Measurements from ENCODE around the gene CD93. TPM values are rescaled to one million over a fixed set of nuclear protein-coding genes. Genes with fewer than 3 reads are reported as not detected.

CD93 gene
- total RNA-seq, 1 experiment from 2014 or later: not detected

- no peak for DNase-seq (ENCODE audit: low spot score)
Observed at GRCh38 chr20:23099791-23100719, 13.9 kb upstream of the CD93 start.

DNA sequence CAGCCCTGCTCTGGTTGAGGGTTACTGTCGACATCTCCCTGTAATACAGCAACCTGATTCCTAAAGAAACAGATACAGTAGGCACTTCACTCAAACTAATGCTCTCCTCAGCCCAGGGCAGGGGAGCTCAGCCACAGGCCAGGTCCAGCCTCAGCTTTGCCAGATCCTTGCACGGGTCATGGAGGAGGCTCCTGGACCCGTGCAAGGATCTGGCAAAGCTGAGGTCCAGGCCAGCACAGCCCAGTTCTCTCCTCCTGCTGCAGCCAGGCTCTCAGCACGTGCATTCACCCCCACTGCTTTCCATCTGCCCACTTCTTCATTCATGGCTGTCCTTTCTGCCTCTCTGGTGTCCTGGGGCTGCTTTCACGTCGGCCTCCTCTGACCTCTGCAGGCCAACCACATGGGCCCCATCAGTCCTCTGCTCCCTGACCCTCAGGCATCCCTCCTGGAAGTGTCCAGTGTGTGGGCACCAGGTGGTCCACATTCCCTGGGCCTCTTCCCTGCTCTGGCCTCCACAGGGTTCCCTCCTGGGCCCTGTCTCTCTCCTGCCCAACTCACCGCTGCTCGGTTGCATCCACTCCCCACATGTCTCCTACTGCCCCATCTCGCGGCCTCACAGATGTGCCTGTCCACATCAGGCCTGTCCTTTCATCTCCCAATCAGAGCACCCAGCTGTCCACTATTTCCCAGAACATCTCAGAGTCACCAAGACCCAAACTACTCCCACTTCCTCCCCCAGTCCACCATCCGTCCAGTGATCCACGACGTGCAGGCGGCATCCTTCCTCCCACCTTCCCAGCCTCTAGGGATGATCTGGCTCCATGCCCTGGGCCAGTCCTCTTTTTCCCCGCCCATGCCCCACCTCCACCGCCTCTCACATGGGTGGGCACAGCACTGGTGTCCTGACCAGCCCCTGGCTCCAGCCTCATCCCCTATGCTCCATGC lies 11.8 kb upstream of the CD93 start:
- no peak for DNase-seq (ENCODE audit: low spot score)

DNA sequence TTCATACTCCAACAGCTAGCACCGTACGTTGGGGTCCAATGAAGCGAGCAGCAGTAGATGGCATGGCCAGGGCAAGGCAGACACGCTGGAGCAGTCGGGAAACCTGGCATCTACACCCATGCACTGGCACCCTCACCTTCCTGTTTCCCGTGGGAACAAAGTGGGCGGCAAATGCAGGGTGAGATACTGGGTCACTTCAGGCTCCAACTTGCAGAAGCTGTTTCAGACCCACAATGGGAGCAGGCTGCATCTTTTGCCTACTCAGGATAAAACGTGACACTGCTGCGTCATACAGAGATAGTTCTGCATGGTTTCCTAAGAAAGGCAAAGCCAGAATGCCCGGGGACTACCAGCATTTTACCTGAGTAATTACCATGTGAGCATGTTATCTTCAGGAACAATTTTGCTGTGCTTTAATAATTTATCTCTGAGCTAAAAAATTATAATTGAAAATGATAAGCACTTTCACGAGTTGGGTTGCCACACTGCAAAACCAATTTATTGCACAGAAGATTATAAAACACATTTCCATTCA lies 10.9 kb upstream of the CD93 start:
- no peak for DNase-seq (ENCODE audit: low spot score)

DNA sequence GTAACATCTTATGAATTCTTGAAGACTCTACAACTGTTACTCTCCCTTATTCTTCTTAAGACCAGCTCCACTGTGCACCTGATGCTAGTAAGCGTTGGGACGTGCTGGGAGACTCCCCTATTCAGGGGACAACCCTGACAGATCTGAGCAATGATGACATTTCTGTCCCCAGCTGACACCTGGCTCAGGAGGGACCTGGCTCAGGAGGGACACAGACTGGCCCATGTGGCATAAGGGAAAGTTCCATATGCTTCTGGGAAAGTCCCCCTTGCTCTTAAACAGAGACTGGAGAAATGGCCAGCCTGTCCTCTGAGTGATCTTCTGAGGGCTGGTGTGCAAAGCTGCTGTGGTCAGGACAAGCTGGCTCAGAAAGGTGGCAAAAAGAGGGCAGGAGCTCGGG lies 10.0 kb upstream of the CD93 start:
- DNase-seq (ENCODE audit: low spot score): no peak

DNA sequence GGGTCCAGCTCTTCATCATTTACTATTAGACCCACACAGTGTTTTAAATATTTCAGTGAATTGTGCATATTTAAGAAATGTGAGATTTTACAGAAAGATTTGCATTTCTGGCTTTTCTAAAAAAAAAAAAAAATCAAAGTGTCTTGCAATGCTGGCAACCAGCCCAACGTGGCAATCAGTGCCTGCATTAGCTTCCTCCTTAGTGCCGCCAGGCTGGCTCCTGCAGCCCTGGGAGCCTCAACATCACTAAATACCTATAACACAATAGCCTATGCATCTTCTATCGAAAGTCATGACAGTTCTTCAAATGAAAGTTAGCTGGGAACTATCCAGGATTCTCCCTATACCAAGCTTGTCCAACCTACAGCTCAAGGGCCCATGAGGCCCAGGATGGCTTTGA lies 9.4 kb upstream of the CD93 start:
- no peak for DNase-seq (ENCODE audit: low spot score)

- DNase-seq (ENCODE audit: low spot score): no peak
Observed at GRCh38 chr20:23094927-23095326, 8.8 kb upstream of the CD93 start.

- no peak for DNase-seq (ENCODE audit: low spot score)
Observed at GRCh38 chr20:23094213-23094896, 8.2 kb upstream of the CD93 start.

DNA sequence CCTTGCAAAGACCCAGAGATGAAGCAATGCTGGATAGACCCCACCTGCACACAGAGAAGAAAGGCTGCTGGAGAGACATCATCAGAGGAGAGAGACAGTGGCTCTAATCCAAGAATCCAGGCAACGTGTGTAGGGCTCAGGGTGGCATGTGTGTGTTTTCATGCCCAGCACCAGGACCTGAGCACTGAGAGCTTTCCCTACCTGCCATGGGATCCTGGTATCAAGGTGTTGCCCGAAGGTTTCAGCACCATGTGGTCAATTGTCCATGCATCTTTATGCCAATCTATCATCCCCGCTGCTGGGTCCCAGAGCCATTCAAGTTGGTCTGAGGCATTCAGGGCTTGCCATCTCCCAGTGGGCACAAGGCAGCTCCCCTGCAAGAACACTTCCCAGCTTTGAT lies 7.5 kb upstream of the CD93 start:
- DNase-seq (ENCODE audit: low spot score): no peak

- DNase-seq (ENCODE audit: low spot score): peak; percentile 24
Observed at GRCh38 chr20:23092861-23093495, 6.9 kb upstream of the CD93 start.

- peak; percentile 51 for DNase-seq (ENCODE audit: low spot score)
Observed at GRCh38 chr20:23092384-23092756, 6.2 kb upstream of the CD93 start.

GRCh38 chr20:23091721-23092383 lies 5.7 kb upstream of the CD93 start:
- DNase-seq (ENCODE audit: low spot score): peak; percentile 12

DNA sequence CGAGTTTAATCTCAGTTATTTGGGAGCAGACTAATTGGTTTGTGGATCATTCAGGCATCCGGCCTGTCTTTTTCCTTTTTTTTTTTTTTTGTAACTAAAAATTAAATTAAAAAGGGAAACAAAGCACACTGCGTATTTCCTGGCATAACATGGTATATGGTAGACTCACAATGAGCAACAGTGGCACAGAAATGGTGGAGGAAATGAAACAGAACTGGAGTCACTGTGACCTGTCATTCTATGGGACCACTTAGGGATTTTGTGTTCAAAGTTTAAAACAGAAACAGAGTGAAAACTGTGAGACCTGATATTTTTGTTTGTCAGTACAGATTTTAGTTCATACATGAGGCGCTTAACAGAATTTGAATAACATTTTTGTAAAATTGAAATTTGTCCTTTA lies 4.8 kb upstream of the CD93 start:
- no peak for DNase-seq (ENCODE audit: low spot score)

DNA sequence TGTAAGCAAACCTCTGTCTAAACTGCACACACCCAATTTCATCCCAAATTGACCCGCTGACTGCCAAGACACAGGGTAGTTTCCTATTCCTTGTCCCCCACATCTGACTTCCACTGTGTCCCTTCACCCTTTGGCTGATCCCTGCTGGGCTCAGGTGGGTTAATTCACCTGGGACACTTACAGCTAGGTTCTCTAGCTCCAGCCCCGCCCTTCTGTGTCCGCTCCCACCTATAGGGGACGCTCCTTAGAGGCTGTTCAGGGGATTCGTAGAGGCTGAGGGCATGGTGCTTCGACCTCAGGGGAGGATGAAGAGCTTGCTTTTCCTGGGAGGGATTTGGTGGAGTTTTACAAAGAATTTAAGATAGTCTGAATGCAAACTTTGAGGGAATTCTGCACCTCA lies 4.0 kb upstream of the CD93 start:
- no peak for DNase-seq (ENCODE audit: low spot score)

DNA sequence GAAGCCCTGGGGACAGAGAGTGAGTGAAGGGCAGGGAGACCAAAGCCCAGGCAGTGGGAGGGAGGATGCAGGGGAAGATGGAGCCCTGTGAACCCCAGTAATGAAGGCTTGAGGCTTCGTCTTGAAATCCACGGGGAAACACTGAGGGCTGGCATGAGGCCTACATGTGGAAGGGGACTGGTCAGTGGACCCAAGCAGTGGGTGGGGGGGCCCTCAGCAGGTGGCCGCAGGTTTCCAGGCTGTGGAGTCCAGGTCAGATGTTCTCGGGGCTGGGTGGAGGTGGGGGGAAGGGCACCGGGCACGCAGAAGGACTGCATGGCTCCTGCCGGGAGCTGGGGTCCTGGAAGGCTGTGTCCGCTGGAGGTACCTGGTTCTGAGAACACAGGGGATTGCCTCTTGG lies 2.7 kb upstream of the CD93 start:
- no peak for DNase-seq (ENCODE audit: low spot score)

DNA sequence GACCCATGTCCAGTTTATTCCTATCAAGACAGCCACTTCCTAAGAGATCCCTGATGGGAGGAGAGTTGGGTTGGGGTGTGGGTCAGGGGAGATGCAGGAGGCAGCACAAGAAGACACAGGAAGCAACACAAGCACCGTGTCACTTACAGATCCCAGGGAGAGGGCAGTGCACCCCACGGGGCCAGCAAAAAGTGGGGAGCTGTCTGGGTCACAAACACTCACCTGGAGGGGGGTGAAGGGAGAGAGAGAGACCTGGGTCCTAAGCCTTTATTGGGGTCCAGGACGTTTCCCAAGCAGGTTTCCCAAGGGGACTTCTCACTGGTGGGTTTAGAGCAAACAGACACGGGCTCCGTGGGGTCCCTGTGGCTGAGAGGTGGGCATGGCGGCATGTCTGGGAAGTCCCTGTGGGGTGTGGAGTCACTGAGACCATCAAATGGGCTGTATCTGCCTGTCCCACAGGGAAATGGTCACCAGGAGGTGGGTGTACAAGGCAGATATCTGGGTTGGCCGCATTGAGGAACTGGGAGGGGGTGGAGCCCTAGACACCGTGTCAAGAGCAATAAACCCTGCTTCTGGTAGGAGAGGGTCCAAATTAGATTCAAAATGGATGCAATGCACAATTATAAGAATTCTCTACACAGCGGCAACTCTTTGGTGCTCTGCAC lies 1.6 kb upstream of the CD93 start:
- DNase-seq (ENCODE audit: low spot score): no peak

- no peak for DNase-seq (ENCODE audit: low spot score)
Observed at GRCh38 chr20:23086931-23087411, 847 bp upstream of the CD93 start.

- no peak for DNase-seq (ENCODE audit: low spot score)
Observed at GRCh38 chr20:23085436-23086055, 578 bp downstream of the CD93 start.

GRCh38 chr20:23084845-23085365 lies 1.2 kb downstream of the CD93 start:
- DNase-seq (ENCODE audit: low spot score): no peak

- DNase-seq (ENCODE audit: low spot score): no peak
Observed at GRCh38 chr20:23084282-23084844, 1.8 kb downstream of the CD93 start.
